NCI-H1417 treated with DMSO at 0.1 percent for 48 hours (cell line): ENCODE data around the gene LDLRAD4.

Experiments
- DNase-seq: peaks from one replicate; lab custom pipeline; 2025; lab: John Stamatoyannopoulos, UW

The LDLRAD4 gene

GRCh38 chr18:13218368-13218991 is at the start of gene LDLRAD4:
TSS of gene LDLRAD4 (plus strand) at chr18:13218760.
- DNase-seq: no peak

- no peak for DNase-seq
Observed at GRCh38 chr18:13173578-13174145, 44.9 kb upstream of the LDLRAD4 start.

- no peak for DNase-seq
Observed at GRCh38 chr18:13175266-13175665, 43.3 kb upstream of the LDLRAD4 start.

DNA sequence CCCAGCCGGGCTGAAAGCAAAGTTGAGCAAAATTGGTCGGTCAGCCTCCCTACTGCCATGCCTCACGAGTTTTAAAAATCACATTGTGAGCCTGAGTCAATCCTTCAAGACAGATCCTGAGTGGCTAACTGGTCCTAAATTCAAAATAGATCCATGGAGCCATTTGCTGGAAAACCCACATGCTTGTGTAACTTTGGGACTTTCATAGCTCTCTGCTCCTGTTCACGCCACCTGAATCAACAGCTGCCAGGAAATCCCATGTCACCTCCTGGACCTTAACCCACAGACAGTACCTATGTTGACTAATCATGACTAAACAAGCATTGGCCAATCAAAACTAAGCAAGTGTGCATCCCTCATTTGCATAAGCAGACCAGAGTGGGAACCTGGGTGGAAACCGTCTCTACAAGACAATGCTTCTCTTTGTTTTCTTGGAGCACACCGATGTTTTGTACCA is 42.8 kb upstream of the LDLRAD4 start:
- no peak for DNase-seq

- no peak for DNase-seq
Observed at GRCh38 chr18:13176847-13177246, 41.7 kb upstream of the LDLRAD4 start.

GRCh38 chr18:13178197-13178596 is 40.4 kb upstream of the LDLRAD4 start:
- no peak for DNase-seq

DNA sequence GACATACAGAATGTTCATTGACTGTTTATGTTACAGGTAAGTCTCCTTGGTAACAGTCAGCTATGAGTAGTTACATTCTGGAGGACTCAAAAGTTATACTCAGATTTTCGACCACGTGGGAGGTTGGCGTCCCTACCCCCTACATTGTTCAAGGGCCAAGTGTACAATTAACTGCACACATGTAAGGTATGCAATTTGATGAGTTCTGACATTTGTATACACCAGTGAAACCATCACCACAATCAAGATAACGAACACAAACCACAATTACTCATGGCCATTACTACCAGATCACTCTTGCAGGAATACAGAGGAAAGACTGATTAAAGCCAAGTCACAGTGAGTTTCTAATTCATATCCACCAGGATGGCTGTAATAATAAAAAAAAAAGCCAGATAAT is 39.6 kb upstream of the LDLRAD4 start:
- DNase-seq: no peak

- DNase-seq: no peak
Observed at GRCh38 chr18:13179566-13180113, 38.9 kb upstream of the LDLRAD4 start.

- no peak for DNase-seq
Observed at GRCh38 chr18:13180614-13181375, 37.8 kb upstream of the LDLRAD4 start.

- no peak for DNase-seq
Observed at GRCh38 chr18:13181765-13182164, 36.8 kb upstream of the LDLRAD4 start.

DNA sequence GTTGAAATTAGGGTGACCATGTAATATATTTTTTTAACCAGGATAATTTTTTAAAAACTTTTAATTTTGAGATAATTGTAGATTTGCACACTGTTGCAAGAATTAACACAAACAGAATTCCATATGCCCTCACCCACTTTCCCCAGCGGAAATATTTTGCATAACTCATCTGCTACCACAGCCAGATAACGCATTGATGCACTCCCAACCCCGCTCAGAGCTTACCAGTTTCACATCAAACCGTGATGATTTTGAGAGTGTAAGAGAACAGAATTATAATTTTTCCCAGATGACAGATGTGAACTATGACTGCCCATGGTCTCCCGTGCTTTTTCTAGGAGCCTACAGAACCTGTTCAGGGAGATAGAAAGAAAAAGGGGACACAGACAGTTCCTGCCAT is 35.2 kb upstream of the LDLRAD4 start:
- DNase-seq: no peak

GRCh38 chr18:13183790-13184189 is 34.8 kb upstream of the LDLRAD4 start:
- no peak for DNase-seq

GRCh38 chr18:13184396-13184795 is 34.2 kb upstream of the LDLRAD4 start:
- DNase-seq: no peak

DNA sequence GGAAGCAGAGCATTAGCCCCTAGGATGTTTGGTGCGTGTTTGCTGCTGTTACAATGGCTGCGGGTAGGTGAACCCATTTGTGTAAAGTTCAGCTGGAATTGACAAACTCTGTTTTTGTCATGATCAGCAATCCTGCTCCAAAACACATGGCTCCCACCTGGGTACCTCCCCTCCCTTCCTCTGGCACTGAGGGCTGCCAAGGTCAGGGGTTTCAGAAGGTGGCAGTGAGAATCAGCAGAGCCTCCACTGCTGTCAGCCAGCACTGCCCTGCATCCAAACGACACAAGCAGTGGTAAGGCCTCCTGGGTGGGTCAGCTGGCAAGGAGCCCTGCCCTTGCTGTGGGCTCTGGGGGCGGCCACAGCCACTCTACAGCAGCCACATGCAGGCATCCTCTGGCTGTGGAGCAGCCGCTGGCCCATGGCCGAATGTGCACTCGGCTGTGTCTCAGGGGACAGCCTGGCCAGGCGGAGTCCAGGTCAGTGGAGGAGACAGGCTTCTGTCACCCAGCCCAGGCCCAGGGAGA is 32.8 kb upstream of the LDLRAD4 start:
- no peak for DNase-seq

DNA sequence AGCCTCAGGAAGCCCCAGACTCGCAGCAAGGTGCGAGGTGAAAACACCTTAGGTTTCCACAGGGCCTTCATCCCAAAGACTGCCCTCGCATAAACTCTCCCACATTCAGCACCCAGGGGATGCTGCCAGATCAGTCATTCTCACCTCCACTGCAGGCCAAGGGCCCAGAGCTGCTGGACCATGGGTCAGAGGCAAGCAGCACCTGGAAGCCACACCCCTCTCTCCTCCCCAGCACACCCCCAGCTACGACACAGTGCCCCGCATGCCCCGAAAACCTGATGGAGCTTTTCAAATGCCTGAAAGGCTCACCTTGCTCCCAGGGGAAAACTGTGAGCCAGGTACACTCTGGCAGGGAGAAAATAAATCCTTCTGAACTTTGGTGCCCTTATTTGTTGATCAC is 31.9 kb upstream of the LDLRAD4 start:
- no peak for DNase-seq

GRCh38 chr18:13187498-13187897 is 31.1 kb upstream of the LDLRAD4 start:
- DNase-seq: no peak

- DNase-seq: no peak
Observed at GRCh38 chr18:13191031-13191430, 27.5 kb upstream of the LDLRAD4 start.

DNA sequence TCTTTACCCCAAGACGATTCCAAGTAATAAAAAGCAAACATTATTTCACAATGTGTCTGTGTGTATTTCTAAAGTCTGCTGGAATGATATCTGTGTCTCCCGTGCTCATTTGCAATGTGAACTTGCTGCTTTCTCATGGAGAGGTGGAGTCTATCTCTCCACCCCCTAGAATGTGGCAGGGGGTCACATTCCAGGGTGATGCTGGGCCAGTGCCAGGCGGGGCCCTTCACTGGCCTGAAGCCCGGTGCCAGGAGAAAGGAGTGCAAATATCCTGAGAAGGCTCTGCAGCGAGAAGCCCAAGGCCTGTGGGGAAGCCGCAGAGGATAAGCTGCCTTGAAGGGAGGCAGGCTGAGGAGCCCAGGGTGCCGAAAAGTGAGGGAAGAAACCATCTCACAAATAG is 26.8 kb upstream of the LDLRAD4 start:
- no peak for DNase-seq

GRCh38 chr18:13192970-13193369 is 25.6 kb upstream of the LDLRAD4 start:
- DNase-seq: no peak

- DNase-seq: no peak
Observed at GRCh38 chr18:13194239-13194638, 24.3 kb upstream of the LDLRAD4 start.

DNA sequence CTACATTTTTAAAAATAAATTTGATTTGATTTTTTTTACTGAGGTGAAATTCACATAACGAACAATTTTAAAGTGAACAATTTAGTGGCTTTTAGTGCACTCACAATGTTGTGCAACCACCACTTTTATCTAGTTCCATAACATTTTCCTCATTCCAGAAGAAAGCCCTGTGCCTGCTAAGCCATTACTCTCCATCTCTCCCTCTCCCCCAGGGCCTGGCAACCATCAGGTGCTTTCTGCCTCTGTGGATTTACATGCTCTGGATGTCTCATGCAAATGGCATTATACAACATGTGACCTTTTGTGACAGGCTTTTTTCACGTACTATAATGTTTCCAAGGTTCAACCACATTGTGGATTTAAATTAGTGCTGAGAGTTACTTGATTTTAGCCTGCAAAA is 19.9 kb upstream of the LDLRAD4 start:
- DNase-seq: no peak

- no peak for DNase-seq
Observed at GRCh38 chr18:13199169-13199568, 19.4 kb upstream of the LDLRAD4 start.

GRCh38 chr18:13201292-13201691 is 17.3 kb upstream of the LDLRAD4 start:
- no peak for DNase-seq
